ENCODE data around the gene CDHR3. TPM values are rescaled to one million over a fixed set of nuclear protein-coding genes. Genes with fewer than 3 reads are reported as not detected.

CDHR3 gene
- total RNA-seq, 1 donor from 2014 or later, result 50.8 TPM

DNA sequence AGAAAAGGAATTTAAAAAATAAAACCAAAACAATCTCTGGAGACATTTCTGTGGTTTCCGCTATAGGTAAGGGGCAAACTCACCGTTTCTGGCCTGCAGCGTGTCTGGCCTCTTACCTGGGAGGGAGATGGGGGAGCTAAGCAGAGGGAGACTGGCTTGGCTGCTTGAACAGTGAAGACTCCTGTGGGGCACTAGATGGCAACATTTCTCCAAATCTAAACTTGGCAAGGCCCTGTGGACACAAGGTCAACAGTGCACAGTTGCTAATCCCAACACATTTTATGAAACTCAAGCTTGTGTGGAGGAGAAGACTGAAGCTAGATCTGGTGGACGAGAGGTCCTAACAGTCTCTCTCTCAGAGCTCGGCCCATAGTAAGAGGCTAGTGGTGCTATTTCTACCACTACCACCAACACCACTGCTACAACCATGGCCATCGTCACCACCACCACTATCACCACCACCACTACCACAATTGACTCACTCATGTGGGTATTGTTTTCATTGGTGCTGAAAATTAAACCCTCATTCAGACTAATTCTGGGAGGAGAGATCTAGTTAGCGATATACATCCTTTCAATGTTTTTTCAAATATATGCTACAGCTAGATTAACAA is 28.4 kb upstream of the CDHR3 start:
- DNase-seq, result no peak
- H3K36me3 Mint-ChIP-seq (ENCODE audit: unreplicated experiment), result no peaks in the 10 kb centered on the region
- TF ChIP-seq, protein P1, sequence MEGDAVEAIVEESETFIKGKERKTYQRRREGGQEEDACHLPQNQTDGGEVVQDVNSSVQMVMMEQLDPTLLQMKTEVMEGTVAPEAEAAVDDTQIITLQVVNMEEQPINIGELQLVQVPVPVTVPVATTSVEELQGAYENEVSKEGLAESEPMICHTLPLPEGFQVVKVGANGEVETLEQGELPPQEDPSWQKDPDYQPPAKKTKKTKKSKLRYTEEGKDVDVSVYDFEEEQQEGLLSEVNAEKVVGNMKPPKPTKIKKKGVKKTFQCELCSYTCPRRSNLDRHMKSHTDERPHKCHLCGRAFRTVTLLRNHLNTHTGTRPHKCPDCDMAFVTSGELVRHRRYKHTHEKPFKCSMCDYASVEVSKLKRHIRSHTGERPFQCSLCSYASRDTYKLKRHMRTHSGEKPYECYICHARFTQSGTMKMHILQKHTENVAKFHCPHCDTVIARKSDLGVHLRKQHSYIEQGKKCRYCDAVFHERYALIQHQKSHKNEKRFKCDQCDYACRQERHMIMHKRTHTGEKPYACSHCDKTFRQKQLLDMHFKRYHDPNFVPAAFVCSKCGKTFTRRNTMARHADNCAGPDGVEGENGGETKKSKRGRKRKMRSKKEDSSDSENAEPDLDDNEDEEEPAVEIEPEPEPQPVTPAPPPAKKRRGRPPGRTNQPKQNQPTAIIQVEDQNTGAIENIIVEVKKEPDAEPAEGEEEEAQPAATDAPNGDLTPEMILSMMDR (IDR thresholded peaks at IDR 0.05; ENCODE audit: partially characterized antibody, unreplicated experiment), result no peak
- no peaks in the 10 kb centered on the region for H3K27me3 Mint-ChIP-seq (ENCODE audit: unreplicated experiment)
- peaks cover 5% of the 10 kb centered on the region for H3K4me1 Mint-ChIP-seq (ENCODE audit: low read depth, unreplicated experiment)
- no peak overlapping the region for H3K4me3 Mint-ChIP-seq (ENCODE audit: unreplicated experiment)
- peaks cover 2% of the 10 kb centered on the region for H3K9me3 Mint-ChIP-seq (ENCODE audit: unreplicated experiment)
- H3K27ac Mint-ChIP-seq (ENCODE audit: unreplicated experiment), result no peak overlapping the region

- H3K4me3 Mint-ChIP-seq (ENCODE audit: unreplicated experiment), result no peak overlapping the region
- H3K27ac Mint-ChIP-seq (ENCODE audit: unreplicated experiment), result no peak overlapping the region
- peaks cover 5% of the 10 kb centered on the region for H3K4me1 Mint-ChIP-seq (ENCODE audit: low read depth, unreplicated experiment)
Measured at GRCh38 chr7:105935250-105935649, 27.8 kb upstream of the CDHR3 start.

GRCh38 chr7:105937411-105937810 is 25.7 kb upstream of the CDHR3 start:
- Mint-ChIP-seq H3K9me3 (ENCODE audit: unreplicated experiment) (no peaks in the 10 kb centered on the region), H3K4me1 (ENCODE audit: low read depth, unreplicated experiment) (peaks cover 5% of the 10 kb centered on the region), H3K36me3 (ENCODE audit: unreplicated experiment) (no peaks in the 10 kb centered on the region), H3K27me3 (ENCODE audit: unreplicated experiment) (no peaks in the 10 kb centered on the region), H3K27ac (ENCODE audit: unreplicated experiment) (no peak overlapping the region), H3K4me3 (ENCODE audit: unreplicated experiment) (no peak overlapping the region)
- no peak for DNase-seq
- TF ChIP-seq, protein P1 (IDR thresholded peaks at IDR 0.05; ENCODE audit: partially characterized antibody, unreplicated experiment), result no peak

More at GRCh38 chr7:105935250-105935649, 27.8 kb upstream of the CDHR3 start:
- no peak for DNase-seq
- Mint-ChIP-seq H3K9me3 (ENCODE audit: unreplicated experiment) (no peaks in the 10 kb centered on the region), H3K27me3 (ENCODE audit: unreplicated experiment) (no peaks in the 10 kb centered on the region), H3K36me3 (ENCODE audit: unreplicated experiment) (no peaks in the 10 kb centered on the region)
- TF ChIP-seq, protein P1 (IDR thresholded peaks at IDR 0.05; ENCODE audit: partially characterized antibody, unreplicated experiment), result no peak

- DNase-seq, result no peak
- Mint-ChIP-seq H3K27ac (ENCODE audit: unreplicated experiment) (no peak overlapping the region), H3K4me1 (ENCODE audit: low read depth, unreplicated experiment) (no peaks in the 10 kb centered on the region), H3K4me3 (ENCODE audit: unreplicated experiment) (no peak overlapping the region), H3K9me3 (ENCODE audit: unreplicated experiment) (no peaks in the 10 kb centered on the region), H3K27me3 (ENCODE audit: unreplicated experiment) (no peaks in the 10 kb centered on the region), H3K36me3 (ENCODE audit: unreplicated experiment) (no peaks in the 10 kb centered on the region)
- TF ChIP-seq, protein P1 (IDR thresholded peaks at IDR 0.05; ENCODE audit: partially characterized antibody, unreplicated experiment), result no peak
Measured at GRCh38 chr7:105940109-105940508, 23.0 kb upstream of the CDHR3 start.

DNA sequence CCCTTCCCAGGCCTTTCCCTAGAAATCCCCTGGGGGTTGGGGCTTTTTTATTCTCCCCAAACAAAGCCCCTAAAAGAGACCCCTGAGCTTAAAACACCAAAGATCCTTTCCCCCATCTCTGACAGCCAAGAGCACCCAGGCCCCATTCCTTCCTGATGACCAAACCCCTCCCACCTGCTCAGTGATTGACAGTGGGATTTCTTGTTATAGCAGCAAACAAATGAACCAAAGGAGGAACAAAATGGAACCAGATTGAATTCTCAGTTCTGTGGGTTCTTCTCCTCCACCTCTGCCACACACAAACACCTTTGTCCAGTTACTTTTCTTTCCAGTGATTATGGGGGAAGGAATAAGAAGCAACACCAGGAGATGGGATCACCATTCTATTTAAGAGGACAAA is 21.5 kb upstream of the CDHR3 start:
- TF ChIP-seq, protein P1 (IDR thresholded peaks at IDR 0.05; ENCODE audit: partially characterized antibody, unreplicated experiment), result no peak
- Mint-ChIP-seq H3K27ac (ENCODE audit: unreplicated experiment) (no peak overlapping the region), H3K36me3 (ENCODE audit: unreplicated experiment) (no peaks in the 10 kb centered on the region), H3K9me3 (ENCODE audit: unreplicated experiment) (no peaks in the 10 kb centered on the region), H3K4me3 (ENCODE audit: unreplicated experiment) (no peak overlapping the region), H3K4me1 (ENCODE audit: low read depth, unreplicated experiment) (no peaks in the 10 kb centered on the region), H3K27me3 (ENCODE audit: unreplicated experiment) (no peaks in the 10 kb centered on the region)
- no peak for DNase-seq
